Dermis microvascular lymphatic vessel endothelial cell (primary cell): ENCODE data around the gene DNAH6. TPM values are rescaled to one million over a fixed set of nuclear protein-coding genes. Genes with fewer than 3 reads are reported as not detected.

ENCODE experiments used
- total RNA-seq: library from RNA; depleted of rRNA; stranded (reverse); fragments of >200 nt; gene quantifications from 2 replicates; pipeline ENCODE4 v1.2.1, GENCODE V29; 2014

The DNAH6 gene
- total RNA-seq, 1 donor from 2014 or later = under 0.01 TPM

Other genes starting within 250 kb of the DNAH6 start
- 66.8 and 74.2 TPM in 2 replicates for gene SUCLG1, start 57.2 kb upstream of the DNAH6 start, total RNA-seq